H1 (cell line): ENCODE data around the gene NCAM1. TPM values are rescaled to one million over a fixed set of nuclear protein-coding genes. Genes with fewer than 3 reads are reported as not detected.
A peak's percentile ranks its signal among the peaks of the same experiment; 100 is the strongest.

Experiments used
- ASH2L ChIP-seq: fragments of 200-600, 300-600 bp; sonication (generic); IDR thresholded peaks from one replicate; pipeline ENCODE4 v1.7.1; 2017; ENCODE audit warnings: low read length
- BCL11A ChIP-seq, 2 experiments: IDR thresholded peaks; one replicate each; pipeline ENCODE4 v1.6.1; 2011; ENCODE audit warnings: low read depth in 2 of 2, low read length in 2 of 2, mild to moderate bottlenecking in 2 of 2
- CHD1 ChIP-seq: IDR thresholded peaks from 2 replicates; pipeline ENCODE4 v1.6.1; 2012; ENCODE audit warnings: low read depth, low read length, improper control_type of control experiment
- E2F6 ChIP-seq: IDR thresholded peaks from 2 replicates; pipeline ENCODE4 v1.6.1; 2012; ENCODE audit warnings: inconsistent platforms
- GTF2F1 ChIP-seq: IDR thresholded peaks from 2 replicates; pipeline ENCODE4 v1.6.1; 2012; ENCODE audit warnings: low read depth, low read length, improper control_type of control experiment, borderline replicate concordance
- HDAC6 ChIP-seq: IDR thresholded peaks from one replicate; pipeline ENCODE4 v1.7.1; 2012; ENCODE audit warnings: low read depth, mild to moderate bottlenecking, inconsistent platforms, low read length, moderate library complexity
- PHF8 ChIP-seq: fragments of 200-600 bp; sonication (generic); conservative IDR thresholded peaks from 2 replicates; pipeline ENCODE4 v1.7.1; 2012; ENCODE audit warnings: low read depth, mild to moderate bottlenecking, inconsistent platforms, low read length, moderate library complexity
- POLR2A ChIP-seq, 2 experiments: IDR thresholded peaks; 1 replicate in 1 of 2; 2 replicates in 1 of 2; pipeline ENCODE4 v1.6.1; 2011; ENCODE audit warnings: low read depth in 2 of 2, low read length in 2 of 2, mild to moderate bottlenecking in 2 of 2; ENCODE audit errors: control extremely low read depth in 1 of 2
- POLR2AphosphoS5 ChIP-seq: IDR thresholded peaks from 2 replicates; pipeline ENCODE4 v1.6.1; 2011; ENCODE audit warnings: low read depth, low read length
- SAP30 ChIP-seq: fragments of 300-600 bp; sonication (generic); IDR thresholded peaks from 2 replicates; pipeline ENCODE4 v1.7.1; 2012; ENCODE audit warnings: low read length, moderate library complexity, mild to moderate bottlenecking, inconsistent platforms; ENCODE audit not compliant: insufficient read depth, insufficient replicate concordance
- SP2 ChIP-seq: IDR thresholded peaks from 2 replicates; pipeline ENCODE4 v1.6.1; 2012; ENCODE audit warnings: mild to moderate bottlenecking, low read length, inconsistent platforms
- SRF ChIP-seq: IDR thresholded peaks from 2 replicates; pipeline ENCODE4 v1.6.1; 2011; ENCODE audit warnings: mild to moderate bottlenecking, low read depth, low read length, moderate library complexity
- TAF1 ChIP-seq: IDR thresholded peaks from 2 replicates; pipeline ENCODE4 v1.6.1; 2011; ENCODE audit warnings: mild to moderate bottlenecking, low read depth, low read length
- ZNF274 ChIP-seq: IDR thresholded peaks from 2 replicates; pipeline ENCODE4 v1.7.0; 2012; ENCODE audit warnings: low read length, borderline replicate concordance; ENCODE audit errors: extremely low read depth
- polyA plus RNA-seq, 7 experiments: library from polyadenylated mRNA; depleted of rRNA in 3 of 7; stranded (reverse) in 5 of 7; unstranded in 2 of 7; fragments of >200 nt in 5 of 7; fragments of 200-250 nt in 2 of 7; gene quantifications; 1 replicate in 5 of 7; 2 replicates in 1 of 7; 4 replicates in 1 of 7; pipeline versions ENCODE4 v1.2.1 to v1.2.3, GENCODE V29; 2011 to 2013; ENCODE audit warnings: missing spikeins in 2 of 7, mixed read lengths in 2 of 7
- total RNA-seq: library from RNA; stranded (reverse); fragmentation: NEBNext Ultra II Directional; extraction: Animal tissue kit (Norgen Biotek cat#: 25700); gene quantifications from 2 replicates; pipeline ENCODE4 v1.2.1, GENCODE V29; 2021

NCAM1 gene
- total and polyA plus RNA-seq, 2 of the 8 experiments (the other 6 are each of a cell fraction or from before 2014, with no cell fraction given), result 3.1 to 4.3 TPM

GRCh38 chr11:113314389-113315301, 353.4 kb downstream of the NCAM1 start, which contains the start of gene TTC12 (continued):
- no peak for TF ChIP-seq ASH2L
- peak; percentile 71; the same call in 1 of the 2 replicates for TF ChIP-seq POLR2AphosphoS5
- TF ChIP-seq GTF2F1, result no peak
- TF ChIP-seq SP2, result no peak
- no peak for TF ChIP-seq HDAC6
- peak; percentile 86; the same call in 1 of the 2 replicates for TF ChIP-seq E2F6
- peak; percentile 88 for TF ChIP-seq PHF8
- no peak for TF ChIP-seq BCL11A (IDR thresholded peaks at IDR 0.05; ENCODE audit: low read depth in 2 of 2, low read length in 2 of 2)
- peak in 1 of 2 experiments; percentile 84; a peak in 2 of 3 replicates for TF ChIP-seq POLR2A (IDR thresholded peaks at IDR 0.05; ENCODE audit: control extremely low read depth in 1 of 2, low read depth in 2 of 2, low read length in 2 of 2)
- TF ChIP-seq SAP30, result no peak
- TF ChIP-seq CHD1, result no peak
- TF ChIP-seq SRF, result no peak
- TF ChIP-seq ZNF274, result no peak
- peak; percentile 80 for TF ChIP-seq TAF1
- TF ChIP-seq, all 59 proteins: peak for 13
